GM10847 (cell line): ENCODE data around the gene SCFD2.

Source experiments
- POLR2A ChIP-seq: IDR thresholded peaks from 2 replicates; pipeline ENCODE4 v1.6.1; 2011; ENCODE audit not compliant: insufficient read length; ENCODE audit errors: extremely low read depth

Gene SCFD2

GRCh38 chr4:52843351-52843750, 522.5 kb downstream of the SCFD2 start:
- TF ChIP-seq POLR2A = no peak

DNA sequence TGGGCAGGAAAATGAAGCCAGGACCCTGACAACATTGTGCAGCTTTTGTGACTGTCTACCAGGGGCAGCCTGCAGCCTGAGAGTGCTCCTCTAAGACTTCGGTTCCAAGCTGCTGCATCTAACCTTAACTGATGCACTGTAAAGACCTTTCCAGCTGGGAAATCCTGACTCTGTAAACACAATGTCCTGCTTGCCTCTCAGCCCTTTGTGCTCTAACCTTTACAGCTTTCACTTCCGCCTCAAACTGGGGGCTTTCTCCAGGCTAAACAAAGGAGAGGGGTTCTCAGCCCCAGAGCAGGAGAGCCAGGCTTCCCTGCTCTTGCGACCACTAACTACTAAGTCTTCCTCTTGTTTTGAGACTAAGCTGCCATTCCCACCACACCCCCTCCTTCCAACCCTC, 523.1 kb downstream of the SCFD2 start:
- TF ChIP-seq POLR2A = no peak

DNA sequence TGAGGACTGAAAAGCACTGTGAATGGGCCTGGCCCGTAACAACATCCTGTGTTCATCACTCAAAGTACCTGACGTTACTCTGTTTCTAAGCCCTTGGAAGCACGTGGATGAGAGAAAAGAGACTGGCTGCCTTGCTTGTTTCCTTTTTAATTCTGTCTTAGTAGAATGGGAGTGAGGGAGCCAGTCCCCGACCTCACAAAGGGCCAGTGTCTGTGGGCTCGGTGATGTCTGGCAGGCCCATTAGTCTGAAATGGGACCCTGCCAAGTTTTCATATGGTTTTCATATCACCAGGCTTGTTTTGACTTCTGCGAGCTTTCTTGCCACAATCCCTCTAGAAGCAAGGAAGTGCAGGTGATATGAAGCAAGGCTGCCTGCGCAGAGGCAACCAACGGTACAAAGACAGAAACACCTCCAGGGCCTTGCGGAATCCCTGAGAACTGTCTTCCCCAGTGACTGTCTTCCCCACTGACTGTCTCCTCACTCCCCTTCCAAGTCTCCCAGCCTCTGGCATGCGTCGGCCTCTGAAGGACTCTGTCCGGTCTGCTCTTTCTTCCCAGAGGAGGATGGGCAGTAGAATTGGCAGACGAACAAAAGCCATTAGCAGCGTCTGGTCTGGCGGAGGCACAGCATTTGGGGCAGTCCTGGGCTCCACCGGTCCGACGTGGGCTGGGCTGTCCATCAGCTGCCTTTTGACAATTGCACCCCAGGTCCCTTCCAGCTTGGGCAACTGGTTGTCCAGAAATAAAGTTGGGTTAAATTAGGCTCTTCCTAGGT, 524.0 kb downstream of the SCFD2 start:
- no peak for TF ChIP-seq POLR2A

GRCh38 chr4:52840531-52841370, 525.1 kb downstream of the SCFD2 start:
- no peak for TF ChIP-seq POLR2A

GRCh38 chr4:52838729-52839586, 526.9 kb downstream of the SCFD2 start:
- no peak for TF ChIP-seq POLR2A

- TF ChIP-seq POLR2A = no peak
Observed at GRCh38 chr4:52837716-52838558, 527.9 kb downstream of the SCFD2 start.

DNA sequence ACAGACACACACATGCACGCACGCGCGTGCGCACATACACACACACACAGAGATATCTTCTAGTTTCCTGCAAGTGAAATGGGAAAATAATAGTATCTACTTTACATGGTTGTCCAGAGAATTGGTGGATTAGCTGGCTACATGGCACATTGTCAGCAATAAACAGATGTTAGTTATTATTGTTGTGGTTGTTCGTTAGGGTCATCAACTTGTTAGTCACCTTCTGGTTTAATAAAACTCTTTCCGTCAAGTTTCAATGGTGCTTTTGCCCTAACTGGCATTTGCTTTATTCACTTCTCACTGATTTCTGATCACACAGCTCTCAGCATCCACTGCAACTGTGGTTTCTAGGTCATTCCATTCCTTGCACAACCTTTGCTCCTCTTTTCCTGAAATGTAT, 529.2 kb downstream of the SCFD2 start:
- no peak for TF ChIP-seq POLR2A

- TF ChIP-seq POLR2A = no peak
Observed at GRCh38 chr4:52836120-52836519, 529.7 kb downstream of the SCFD2 start.

GRCh38 chr4:52833941-52834525, 531.8 kb downstream of the SCFD2 start:
- TF ChIP-seq POLR2A = no peak

- no peak for TF ChIP-seq POLR2A
Observed at GRCh38 chr4:52825460-52826090, 540.3 kb downstream of the SCFD2 start.

GRCh38 chr4:52824603-52825459, 541.0 kb downstream of the SCFD2 start:
- no peak for TF ChIP-seq POLR2A

GRCh38 chr4:52824270-52824602, 541.6 kb downstream of the SCFD2 start:
- TF ChIP-seq POLR2A = no peak

DNA sequence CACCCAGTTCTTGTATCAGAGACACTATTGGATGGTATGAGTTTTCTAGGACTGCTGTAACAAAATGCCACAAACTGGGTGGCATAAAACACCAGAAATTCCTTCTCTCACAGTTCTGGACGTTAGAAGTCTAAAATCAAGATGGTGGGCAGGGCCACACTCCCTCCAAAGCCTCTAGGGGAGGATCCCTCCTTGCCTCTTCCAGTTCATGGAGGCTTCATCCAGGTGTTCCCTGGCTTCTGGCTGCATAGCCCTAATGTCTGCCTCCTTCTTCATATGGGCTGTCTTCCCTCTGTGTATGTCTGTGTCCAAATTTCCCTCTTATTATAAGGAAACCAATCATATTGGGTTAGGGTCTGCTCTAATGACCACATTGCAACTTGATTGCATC, 542.2 kb downstream of the SCFD2 start:
- TF ChIP-seq POLR2A = no peak
